K562 (cell line): Measurements from ENCODE around the gene ZNF407. TPM values are rescaled to one million over a fixed set of nuclear protein-coding genes. Genes with fewer than 3 reads are reported as not detected.

Experiments used
- ATAC-seq: fragments of 200-7000 bp; cut with Tn5 transposase; 3 replicates; pipeline ENCODE4 v1.9.1; 2020; ENCODE audit warnings: moderate library complexity
- BruUV-seq: library from RNA; stranded (reverse); fragments of 400-500 nt; replicated peaks from 2 replicates; lab custom pipeline; 2021; lab: Mats Ljungman, UMichigan
- CTCF ChIA-PET: fragments of 300-600 bp; formaldehyde crosslinking; extraction: SDS; loops from one replicate; lab custom pipeline; 2021; ENCODE audit warnings: low intra/inter-chr PET ratio; lab: Yijun Ruan, JAX
- POLR2A ChIA-PET: fragments of 300-600, 350-650 bp; sonication (Branson Sonifier 250); formaldehyde crosslinking; extraction: SDS; loops from one replicate; lab custom pipeline; 2021; ENCODE audit warnings: antibody characterized with exemption, inconsistent platforms; lab: Yijun Ruan, JAX
- DNase-seq, 4 experiments: peaks; one replicate each; pipeline versions ENCODE4 v3.0.0 to v3.0.0-alpha.2; 2011 to 2018; ENCODE audit warnings: low spot score in 3 of 4, mixed read lengths in 3 of 4; ENCODE audit errors: extremely low read depth in 1 of 4
- FAIRE-seq: peaks from 2 replicates; lab custom pipeline; 2011; peaks lifted over from hg19 to GRCh38; lab: Jason Lieb, UNC
- H2AFZ ChIP-seq: 2 replicates; pipeline ENCODE4 v1.6.0; 2011; ENCODE audit warnings: low read depth, low read length, control low read depth, inconsistent platforms
- H3K27ac ChIP-seq: fragments of 200-600 bp; 3 replicates; pipeline ENCODE4 v1.8.0; 2011; ENCODE audit warnings: low read depth, mild to moderate bottlenecking, control low read depth, inconsistent platforms, low read length, moderate library complexity, mixed read lengths; ENCODE audit errors: extremely low read depth
- H3K27me3 ChIP-seq, 2 experiments: fragments of 300-600 bp in 1 of 2; 2 replicates in 1 of 2; 3 replicates in 1 of 2; pipeline versions ENCODE4 v1.6.0 to v1.8.0; 2011; ENCODE audit warnings: inconsistent platforms in 2 of 2, low read length in 2 of 2, mild to moderate bottlenecking in 1 of 2, mixed read lengths in 1 of 2, moderate library complexity in 1 of 2; ENCODE audit not compliant: control insufficient read depth in 2 of 2, insufficient read depth in 2 of 2
- H3K36me3 ChIP-seq: fragments of 300-600 bp; 3 replicates; pipeline ENCODE4 v1.8.0; 2011; ENCODE audit warnings: mild to moderate bottlenecking, low read length, inconsistent platforms; ENCODE audit not compliant: control insufficient read depth, insufficient read depth
- H3K4me1 ChIP-seq, 2 experiments: fragments of 200-600 bp in 1 of 2; replicated peaks in 1 of 2; 2 replicates in 1 of 2; 3 replicates in 1 of 2; pipeline versions ENCODE4 v1.5.1 to v1.8.0; 2011; ENCODE audit warnings: inconsistent platforms in 2 of 2, low read length in 2 of 2, mild to moderate bottlenecking in 1 of 2, mixed read lengths in 1 of 2, moderate library complexity in 1 of 2; ENCODE audit not compliant: control insufficient read depth in 2 of 2, insufficient read depth in 2 of 2
- H3K4me2 ChIP-seq: 2 replicates; pipeline ENCODE4 v1.6.1; 2011; ENCODE audit warnings: low read length, control low read depth, inconsistent platforms, mixed read lengths; ENCODE audit not compliant: insufficient read depth
- H3K4me3 ChIP-seq: fragments of 200-600 bp; sonication (generic), shearing (Covaris generic); 2 replicates; pipeline ENCODE4 v1.5.1; 2016; ENCODE audit warnings: control low read depth, inconsistent platforms
- H3K79me2 ChIP-seq: fragments of 200-600 bp; 3 replicates; pipeline ENCODE4 v1.8.0; 2011; ENCODE audit warnings: low read length, inconsistent platforms; ENCODE audit not compliant: control insufficient read depth, insufficient read depth
- H3K9ac ChIP-seq, 2 experiments: 2 replicates each; pipeline versions ENCODE4 v1.6.0 to v1.6.1; 2011; ENCODE audit warnings: low read depth in 2 of 2, low read length in 2 of 2, control low read depth in 1 of 2, inconsistent platforms in 1 of 2, mild to moderate bottlenecking in 1 of 2, mixed read lengths in 1 of 2; ENCODE audit not compliant: insufficient read depth in 1 of 2
- H3K9me1 ChIP-seq: one replicate; pipeline ENCODE4 v1.6.0; 2011; ENCODE audit warnings: inconsistent platforms, mild to moderate bottlenecking, low read length, moderate library complexity; ENCODE audit not compliant: control insufficient read depth, insufficient read depth
- H3K9me3 ChIP-seq: replicated peaks from 2 replicates; pipeline ENCODE4 v1.5.1; 2011; ENCODE audit warnings: low read depth, low read length, inconsistent platforms; ENCODE audit not compliant: control insufficient read depth, insufficient read depth
- H4K20me1 ChIP-seq: replicated peaks from 2 replicates; pipeline ENCODE4 v1.6.1; 2011; ENCODE audit warnings: low read length, inconsistent platforms, mixed read lengths; ENCODE audit not compliant: control insufficient read depth, insufficient read depth
- BRD9 ChIP-seq: fragments of 450-650 bp; IDR thresholded peaks from 2 replicates; pipeline ENCODE4 v1.6.1; 2018; ENCODE audit warnings: low read depth; ENCODE audit not compliant: partially characterized antibody
- ETV1 ChIP-seq: fragments of 450-650 bp; conservative IDR thresholded peaks from 2 replicates; pipeline ENCODE4 v1.6.1; 2016; ENCODE audit warnings: missing genetic modification characterization, control low read depth, low read depth, missing compliant biosample characterization
- FIP1L1 ChIP-seq: fragments of 200-400 bp; formaldehyde crosslinking; IDR thresholded peaks from 2 replicates; pipeline ENCODE4 v1.6.1; 2018; ENCODE audit warnings: mild to moderate bottlenecking, low read depth, low read length; ENCODE audit not compliant: poor library complexity, severe bottlenecking
- HNRNPK ChIP-seq: fragments of 200-400 bp; formaldehyde crosslinking; IDR thresholded peaks from one replicate; pipeline ENCODE4 v1.6.1; 2018; ENCODE audit warnings: mild to moderate bottlenecking, low read depth, low read length; ENCODE audit not compliant: poor library complexity, severe bottlenecking
- ILF3 ChIP-seq: fragments of 450-650 bp; IDR thresholded peaks from 2 replicates; pipeline ENCODE4 v1.6.1; 2018; ENCODE audit warnings: antibody characterized with exemption, mild to moderate bottlenecking, moderate library complexity, borderline replicate concordance
- JUND ChIP-seq, 2 experiments: IDR thresholded peaks; 2 replicates in 1 of 2; 3 replicates in 1 of 2; pipeline ENCODE4 v1.6.1; 2011; ENCODE audit warnings: borderline replicate concordance in 2 of 2, low read depth in 2 of 2, low read length in 2 of 2, improper control_type of control experiment in 1 of 2, missing biosample characterization in 1 of 2, missing genetic modification characterization in 1 of 2, missing genetic modification reagents in 1 of 2
- MXD1 ChIP-seq: fragments of 250-450 bp; sonication (Bioruptor Pico); IDR thresholded peaks from 2 replicates; pipeline ENCODE4 v1.8.0; 2021; ENCODE audit warnings: borderline replicate concordance, mild to moderate bottlenecking, moderate library complexity; ENCODE audit not compliant: poor library complexity, severe bottlenecking
- TRIM28 ChIP-seq: fragments of 450-650 bp; IDR thresholded peaks from 2 replicates; pipeline ENCODE4 v1.6.1; 2017
- ZFP91 ChIP-seq: sonication (generic); formaldehyde crosslinking; IDR thresholded peaks from 2 replicates; pipeline ENCODE4 v1.8.0; 2022; ENCODE audit warnings: mild to moderate bottlenecking, missing genetic modification reagents
- WGBS: fragments of 100-300 bp; shearing (Covaris generic); methylation state at CpG from one replicate; pipeline ENCODE4 v1.1.6; 2016; ENCODE audit warnings: low coverage, mixed read lengths; ENCODE audit not compliant: insufficient coverage; ENCODE audit errors: missing lambda C conversion rate; 5-methylcytosine and 5-hydroxymethylcytosine counted together
- in situ Hi-C: fragments of 300-500 bp; cut with MboI; formaldehyde crosslinking; loops from 4 replicates; pipeline ENCODE4 v1.15.0; 2018; ENCODE audit warnings: inconsistent platforms, mixed read lengths
- intact Hi-C: fragments of 100-400 bp; cut with micrococcal nuclease; formaldehyde crosslinking; loops from 2 replicates; pipeline ENCODE4 v1.14.2; 2022
- polyA plus RNA-seq, 8 experiments: library from polyadenylated mRNA; depleted of rRNA in 4 of 8; stranded (reverse) in 5 of 8; unstranded in 3 of 8; fragments of >200 nt; fragmentation: Nextera tagmentation in 2 of 8; fragmentation: Illumina TruSeq in 1 of 8; extraction: Ambion mirVana in 2 of 8; extraction: Trizol in 1 of 8; gene quantifications; 2 replicates each; pipeline versions ENCODE4 v1.2.1 to v1.2.3, GENCODE V29; 2011 to 2014; ENCODE audit warnings: inconsistent platforms in 1 of 8, missing spikeins in 1 of 8
- total RNA-seq, 7 experiments: library from RNA; depleted of rRNA in 6 of 7; stranded (reverse); fragments of >200 nt in 6 of 7; fragmentation: Illumina TruSeq in 2 of 7; extraction: Trizol in 2 of 7; gene quantifications; 2 replicates each; pipeline versions ENCODE4 v1.2.1 to v1.2.3, GENCODE V29; 2011 to 2021; ENCODE audit warnings: low replicate concordance in 1 of 7

Gene ZNF407
- total and polyA plus RNA-seq, 9 of the 15 experiments (the other 6 are each of a cell fraction or from before 2014, with no cell fraction given) = 0.21 to 5.4 (median 2.3) TPM

GRCh38 chr18:74950479-74950878 lies 352.8 kb downstream of the ZNF407 start:
- BruUV-seq = no TSS peak
- no peak overlapping the region for H3K4me3 ChIP-seq
- no peaks in the 10 kb centered on the region for H3K79me2 ChIP-seq
- H3K9me3 ChIP-seq = no peaks in the 10 kb centered on the region
- FAIRE-seq = no peak
- no peak overlapping the region for H3K27ac ChIP-seq
- H3K36me3 ChIP-seq = no peaks in the 10 kb centered on the region
- ChIA-PET POLR2A (interaction anchor here (1.0 kb wide), 1 partner anchor 1531 kb away, joined by 4 read pairs; no protein-coding TSS in a partner anchor), CTCF (no interaction called here)
- H3K27me3 ChIP-seq = no peaks in the 10 kb centered on the region
- no peaks in the 10 kb centered on the region for H3K4me1 ChIP-seq
- no peaks in the 10 kb centered on the region for H3K9me1 ChIP-seq
- in situ Hi-C loops (no loop called here), intact Hi-C loops (no loop called here)
- ATAC-seq = no peak
- H2AFZ ChIP-seq = no peak overlapping the region
- TF ChIP-seq BRD9 (no peak), ILF3 (no peak), ZFP91 (no peak), FIP1L1 (no peak), ETV1 (tag) (no peak), TRIM28 (no peak), MXD1 (CRISPR knock-in tag) (no peak), HNRNPK (no peak), JUND (IDR thresholded peaks at IDR 0.05; ENCODE audit: borderline replicate concordance, low read depth, low read length) (no peak), JUND (tag; IDR thresholded peaks at IDR 0.05; ENCODE audit: borderline replicate concordance, low read depth, low read length) (no peak)
- no peak for DNase-seq
- 53% methylated on average over 4 of the region's 4 CpGs for WGBS
- no peaks in the 10 kb centered on the region for H4K20me1 ChIP-seq
- H3K4me2 ChIP-seq = no peak overlapping the region
- no peak overlapping the region for H3K9ac ChIP-seq
